ENCODE results near the gene FKBP1B. TPM values are rescaled to one million over a fixed set of nuclear protein-coding genes. Genes with fewer than 3 reads are reported as not detected.
"Not testable (repeated sequence)": the region's sequence is repeated elsewhere in the genome, so short reads cannot be mapped to it uniquely, and the experiment has no call there.

Gene FKBP1B
- total RNA-seq, 1 donor from 2014 or later, result 1.4 TPM

GRCh38 chr2:24024018-24024417 lies 25.5 kb upstream of the FKBP1B start:
- POLR2A ChIA-PET, result no interaction called here
- Mint-ChIP-seq H3K9me3 (no peaks in the 10 kb centered on the region), H3K27ac (no peak overlapping the region), H3K4me3 (no peak overlapping the region), H3K4me1 (no peaks in the 10 kb centered on the region), H3K27me3 (no peaks in the 10 kb centered on the region), H3K36me3 (ENCODE audit: low read depth) (peaks cover 48% of the 10 kb centered on the region)
- TF ChIP-seq CTCF (IDR thresholded peaks at IDR 0.05), result no peak
- no peak for ATAC-seq (ENCODE audit: low read depth)
- CTCF ChIA-PET, result no interaction called here
- intact Hi-C loops (cut with micrococcal nuclease), result no loop called here
- DNase-seq, result no peak

GRCh38 chr2:24024996-24025663 lies 24.4 kb upstream of the FKBP1B start:
- Mint-ChIP-seq H3K27ac (no peak overlapping the region), H3K9me3 (no peaks in the 10 kb centered on the region), H3K36me3 (ENCODE audit: low read depth) (peaks cover 59% of the 10 kb centered on the region), H3K4me1 (no peaks in the 10 kb centered on the region), H3K4me3 (no peak overlapping the region), H3K27me3 (no peaks in the 10 kb centered on the region)
- ATAC-seq (ENCODE audit: low read depth) (no peak), DNase-seq (no peak)
- intact Hi-C loops (cut with micrococcal nuclease), result no loop called here
- CTCF ChIA-PET, result interaction anchor here (1.9 kb wide), 1 partner anchor 98 kb away, joined by 4 read pairs; the partner anchor contains the start of gene ATAD2B
- TF ChIP-seq CTCF (IDR thresholded peaks at IDR 0.05), result no peak
- POLR2A ChIA-PET, result no interaction called here

- intact Hi-C loops (cut with micrococcal nuclease), result no loop called here
- no peak for TF ChIP-seq CTCF (IDR thresholded peaks at IDR 0.05)
- peaks cover 70% of the 10 kb centered on the region for H3K36me3 Mint-ChIP-seq (ENCODE audit: low read depth)
- no peaks in the 10 kb centered on the region for H3K9me3 Mint-ChIP-seq
- no peak overlapping the region for H3K4me3 Mint-ChIP-seq
- no peaks in the 10 kb centered on the region for H3K4me1 Mint-ChIP-seq
- ChIA-PET CTCF (interaction anchor here (1.9 kb wide), 1 partner anchor 99 kb away, joined by 4 read pairs; the partner anchor contains the start of gene ATAD2B), POLR2A (no interaction called here)
- DNase-seq (no peak), ATAC-seq (ENCODE audit: low read depth) (no peak)
- H3K27ac Mint-ChIP-seq, result no peak overlapping the region
- H3K27me3 Mint-ChIP-seq, result no peaks in the 10 kb centered on the region
These were observed 23.3 kb upstream of the FKBP1B start for GRCh38 chr2:24026233-24026632.

DNA sequence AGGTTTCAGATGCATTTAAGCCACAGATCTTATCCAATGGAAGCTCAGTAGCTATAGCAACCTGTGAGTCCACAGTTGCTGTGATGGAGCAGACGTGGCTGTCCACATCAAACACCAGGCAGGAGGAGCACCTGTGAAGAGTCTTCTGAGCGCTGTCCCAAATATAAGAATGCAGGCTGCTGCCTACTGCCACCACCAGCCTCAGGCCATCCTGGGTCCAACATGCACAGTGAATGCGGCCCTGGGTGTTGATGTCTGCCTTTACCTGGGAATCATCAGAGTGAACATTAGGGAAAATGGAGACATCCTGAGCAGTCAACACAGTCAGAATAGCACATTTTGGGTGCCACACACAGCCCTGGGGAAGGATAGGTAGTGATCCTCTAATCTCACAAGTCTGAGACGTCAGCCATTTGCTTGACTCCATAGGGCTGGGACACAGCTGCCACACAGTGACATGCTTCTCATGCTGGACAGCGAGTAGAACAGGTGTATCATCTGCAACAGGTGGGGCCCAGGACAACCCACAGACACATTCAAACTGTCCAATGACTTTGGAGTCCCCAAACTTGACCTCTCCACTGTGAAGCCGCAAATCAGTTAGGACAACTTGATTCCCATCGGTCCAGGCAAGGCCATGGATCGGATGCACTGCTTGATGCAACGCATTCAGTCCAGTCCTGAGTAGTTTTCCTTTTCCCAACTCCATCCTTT lies 10.6 kb upstream of the FKBP1B start:
- Mint-ChIP-seq H3K4me1 (peaks cover 6% of the 10 kb centered on the region), H3K36me3 (ENCODE audit: low read depth) (peaks cover 37% of the 10 kb centered on the region), H3K4me3 (no peak overlapping the region), H3K27ac (no peak overlapping the region), H3K27me3 (no peaks in the 10 kb centered on the region), H3K9me3 (no peaks in the 10 kb centered on the region)
- TF ChIP-seq CTCF (IDR thresholded peaks at IDR 0.05), result no peak
- POLR2A ChIA-PET, result no interaction called here
- intact Hi-C loops (cut with micrococcal nuclease), result no loop called here
- DNase-seq (no peak), ATAC-seq (ENCODE audit: low read depth) (no peak)
- CTCF ChIA-PET, result interaction anchor here (0.7 kb wide), 1 partner anchor 216 kb away, joined by 3 read pairs; no protein-coding TSS in a partner anchor

DNA sequence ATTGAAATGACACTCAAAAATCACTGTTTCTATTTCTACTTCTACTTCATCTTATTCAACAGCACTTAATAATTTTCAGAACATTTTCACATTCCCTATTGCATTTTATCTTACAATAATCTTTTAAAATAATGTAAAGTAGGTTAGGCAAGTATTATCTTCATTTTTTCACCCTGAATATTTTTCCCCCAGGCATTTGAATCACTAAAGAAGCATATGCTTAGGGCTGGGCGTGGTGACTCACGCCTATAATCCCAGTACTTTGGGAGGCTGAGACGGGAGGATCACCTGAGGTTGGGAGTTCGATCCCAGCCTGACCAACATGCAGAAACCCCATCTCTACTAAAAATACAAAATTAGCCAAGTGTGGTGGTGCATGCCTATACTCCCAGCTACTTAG lies 9.0 kb upstream of the FKBP1B start:
- ATAC-seq (ENCODE audit: low read depth) (no peak), DNase-seq (no peak)
- intact Hi-C loops (cut with micrococcal nuclease), result no loop called here
- ChIA-PET POLR2A (interaction anchor here (0.6 kb wide), 1 partner anchor 10 kb away, joined by 3 read pairs; no protein-coding TSS in a partner anchor), CTCF (no interaction called here)
- no peak overlapping the region for H3K27ac Mint-ChIP-seq
- TF ChIP-seq CTCF (IDR thresholded peaks at IDR 0.05), result no peak
- no peaks in the 10 kb centered on the region for H3K27me3 Mint-ChIP-seq
- no peaks in the 10 kb centered on the region for H3K9me3 Mint-ChIP-seq
- H3K4me1 Mint-ChIP-seq, result peaks cover 9% of the 10 kb centered on the region
- no peak overlapping the region for H3K4me3 Mint-ChIP-seq
- peaks cover 35% of the 10 kb centered on the region for H3K36me3 Mint-ChIP-seq (ENCODE audit: low read depth)

- H3K27me3 Mint-ChIP-seq; H3K4me3 Mint-ChIP-seq; POLR2A ChIA-PET; H3K9me3 Mint-ChIP-seq; DNase-seq; ATAC-seq (ENCODE audit: low read depth); CTCF ChIA-PET; intact Hi-C loops (cut with micrococcal nuclease); H3K27ac Mint-ChIP-seq: not testable (repeated sequence)
- Mint-ChIP-seq H3K4me1 (peaks cover 22% of the 10 kb centered on the region), H3K36me3 (ENCODE audit: low read depth) (peaks cover 23% of the 10 kb centered on the region)
These were observed 6.4 kb upstream of the FKBP1B start for GRCh38 chr2:24043133-24043532.

All from activated B cell treated with CpG ODN at 0.5 μM for 24 hours (primary cell).